Coronary artery (tissue), 2 donors: ENCODE measurements around the gene FRMPD2.

Experiments used
- DNase-seq: peaks from one replicate; pipeline ENCODE4 v3.0.0-alpha.2; 2017; ENCODE audit warnings: low spot score
- H3K27ac ChIP-seq, 2 donors: fragments of 200-600 bp; sonication (generic); one replicate each; pipeline ENCODE4 v1.5.1; 2016 to 2019
- H3K4me3 ChIP-seq: fragments of 200-600 bp; sonication (generic); 2 replicates; pipeline ENCODE4 v1.5.1; 2016; ENCODE audit warnings: mild to moderate bottlenecking, moderate library complexity
- CTCF ChIP-seq: fragments of 200-600 bp; sonication (generic); IDR thresholded peaks from one replicate; pipeline ENCODE4 v1.5.1; 2019; ENCODE audit warnings: antibody characterized with exemption

FRMPD2 gene

GRCh38 chr10:48207853-48208252, 66.6 kb downstream of the FRMPD2 start:
- TF ChIP-seq CTCF, result no peak
- Histone ChIP-seq H3K27ac (no peak overlapping the region), H3K4me3 (no peak overlapping the region)
- DNase-seq, result no peak

- H3K27ac ChIP-seq, result no peak overlapping the region
- DNase-seq, result no peak
- no peak overlapping the region for H3K4me3 ChIP-seq
- TF ChIP-seq CTCF, result no peak
These were observed 67.8 kb downstream of the FRMPD2 start for GRCh38 chr10:48206482-48207250.

- no peak for DNase-seq
- no peak for TF ChIP-seq CTCF
- no peak overlapping the region for H3K4me3 ChIP-seq
- no peak overlapping the region for H3K27ac ChIP-seq
These were observed 68.6 kb downstream of the FRMPD2 start for GRCh38 chr10:48205918-48206317.

- no peak for TF ChIP-seq CTCF
- no peak for DNase-seq
- Histone ChIP-seq H3K27ac (no peak overlapping the region), H3K4me3 (no peak overlapping the region)
These were observed 74.7 kb downstream of the FRMPD2 start for GRCh38 chr10:48199580-48200377.

GRCh38 chr10:48197236-48197899, 77.1 kb downstream of the FRMPD2 start:
- no peak for DNase-seq
- Histone ChIP-seq H3K4me3 (no peak overlapping the region), H3K27ac (no peak overlapping the region)
- TF ChIP-seq CTCF, result no peak

- DNase-seq, result no peak
- Histone ChIP-seq H3K27ac (no peak overlapping the region), H3K4me3 (no peak overlapping the region)
- no peak for TF ChIP-seq CTCF
These were observed 78.7 kb downstream of the FRMPD2 start for GRCh38 chr10:48195803-48196202.
